Measurements from ENCODE around the gene ABCB4.

DNA sequence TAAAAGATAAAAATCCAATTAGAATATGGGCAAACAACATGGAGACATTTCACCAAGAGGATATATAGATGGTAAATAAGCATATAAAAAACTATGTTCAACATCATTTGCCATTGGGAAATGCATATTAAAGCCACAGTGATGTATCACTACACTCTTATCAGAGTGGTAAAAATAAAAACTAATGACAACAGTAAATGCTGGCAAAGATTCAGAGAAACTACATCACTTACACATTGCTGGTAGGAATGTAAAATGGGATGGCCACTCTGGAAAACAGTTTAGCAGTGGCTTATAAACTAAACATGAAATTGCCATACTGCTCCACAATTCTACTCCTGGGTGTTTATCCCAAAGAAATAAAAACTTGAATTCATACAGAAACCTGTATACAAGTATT, 70.8 kb downstream of the ABCB4 start:
- TF ChIP-seq, protein P1, sequence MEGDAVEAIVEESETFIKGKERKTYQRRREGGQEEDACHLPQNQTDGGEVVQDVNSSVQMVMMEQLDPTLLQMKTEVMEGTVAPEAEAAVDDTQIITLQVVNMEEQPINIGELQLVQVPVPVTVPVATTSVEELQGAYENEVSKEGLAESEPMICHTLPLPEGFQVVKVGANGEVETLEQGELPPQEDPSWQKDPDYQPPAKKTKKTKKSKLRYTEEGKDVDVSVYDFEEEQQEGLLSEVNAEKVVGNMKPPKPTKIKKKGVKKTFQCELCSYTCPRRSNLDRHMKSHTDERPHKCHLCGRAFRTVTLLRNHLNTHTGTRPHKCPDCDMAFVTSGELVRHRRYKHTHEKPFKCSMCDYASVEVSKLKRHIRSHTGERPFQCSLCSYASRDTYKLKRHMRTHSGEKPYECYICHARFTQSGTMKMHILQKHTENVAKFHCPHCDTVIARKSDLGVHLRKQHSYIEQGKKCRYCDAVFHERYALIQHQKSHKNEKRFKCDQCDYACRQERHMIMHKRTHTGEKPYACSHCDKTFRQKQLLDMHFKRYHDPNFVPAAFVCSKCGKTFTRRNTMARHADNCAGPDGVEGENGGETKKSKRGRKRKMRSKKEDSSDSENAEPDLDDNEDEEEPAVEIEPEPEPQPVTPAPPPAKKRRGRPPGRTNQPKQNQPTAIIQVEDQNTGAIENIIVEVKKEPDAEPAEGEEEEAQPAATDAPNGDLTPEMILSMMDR (IDR thresholded peaks at IDR 0.05) = no peak
- no peak for TF ChIP-seq POLR2A (IDR thresholded peaks at IDR 0.05)

Measured in testis (tissue), 2 donors.